Measurements from ENCODE around the gene CRTC3.

The CRTC3 gene

DNA sequence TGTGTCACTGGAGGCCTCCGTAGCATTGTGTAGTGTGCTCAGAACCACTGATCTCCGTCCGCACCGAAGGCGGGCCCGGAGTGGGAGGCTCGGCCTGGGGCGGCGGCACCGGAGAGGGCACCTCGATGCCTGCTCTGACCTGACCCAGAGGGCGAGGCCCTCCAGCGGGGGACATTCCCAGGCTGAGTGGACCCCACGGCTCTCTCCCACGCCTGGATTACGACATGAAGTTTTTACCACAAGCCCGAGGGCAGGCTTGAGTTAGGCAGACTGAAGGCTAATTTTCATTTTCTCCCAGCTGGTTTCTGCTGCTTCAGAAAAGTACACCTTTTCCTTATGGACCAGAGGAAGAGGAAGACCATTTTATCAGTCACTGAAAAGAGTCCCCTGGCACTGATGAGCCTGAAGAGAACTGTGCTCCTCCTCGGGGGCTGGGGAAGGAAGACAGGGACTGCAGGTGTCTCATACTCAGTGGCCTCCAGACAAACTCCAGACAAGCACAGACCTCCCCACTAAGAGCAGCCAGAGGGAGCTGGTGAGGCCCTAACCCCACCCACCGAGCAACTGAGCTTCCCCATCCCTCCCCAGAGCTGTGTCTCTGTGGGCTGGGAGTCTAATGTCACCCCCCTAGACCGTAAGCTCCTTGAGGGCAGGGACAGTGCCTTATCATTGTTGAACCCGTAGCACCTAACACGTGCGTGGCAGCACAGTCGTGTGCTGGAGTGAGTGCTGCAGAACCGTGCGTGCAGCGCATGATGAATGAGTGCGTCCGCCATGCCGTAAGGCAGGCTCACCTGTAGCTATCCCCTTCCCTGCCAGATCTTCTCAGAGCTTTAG lies 113.0 kb downstream of the CRTC3 start:
- TF ChIP-seq ZNF384 (IDR thresholded peaks at IDR 0.05) (no peak), FOXM1 (IDR thresholded peaks at IDR 0.05; ENCODE audit: borderline replicate concordance) (no peak), HDGF (IDR thresholded peaks at IDR 0.05; ENCODE audit: borderline replicate concordance) (no peak), SUZ12 (IDR thresholded peaks at IDR 0.05) (no peak), LEF1 (IDR thresholded peaks at IDR 0.05; ENCODE audit: borderline replicate concordance) (no peak), BHLHE40 (IDR thresholded peaks at IDR 0.05; ENCODE audit: borderline replicate concordance) (no peak), L3MBTL2 (conservative IDR thresholded peaks at IDR 0.05) (no peak), SP1 (IDR thresholded peaks at IDR 0.05) (no peak), FOXK2 (IDR thresholded peaks at IDR 0.05) (no peak), CTBP1 (IDR thresholded peaks at IDR 0.05; ENCODE audit: borderline replicate concordance) (no peak)
- TF ChIP-seq, protein P1, sequence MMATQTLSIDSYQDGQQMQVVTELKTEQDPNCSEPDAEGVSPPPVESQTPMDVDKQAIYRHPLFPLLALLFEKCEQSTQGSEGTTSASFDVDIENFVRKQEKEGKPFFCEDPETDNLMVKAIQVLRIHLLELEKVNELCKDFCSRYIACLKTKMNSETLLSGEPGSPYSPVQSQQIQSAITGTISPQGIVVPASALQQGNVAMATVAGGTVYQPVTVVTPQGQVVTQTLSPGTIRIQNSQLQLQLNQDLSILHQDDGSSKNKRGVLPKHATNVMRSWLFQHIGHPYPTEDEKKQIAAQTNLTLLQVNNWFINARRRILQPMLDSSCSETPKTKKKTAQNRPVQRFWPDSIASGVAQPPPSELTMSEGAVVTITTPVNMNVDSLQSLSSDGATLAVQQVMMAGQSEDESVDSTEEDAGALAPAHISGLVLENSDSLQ (IDR thresholded peaks at IDR 0.05), result no peak
- CTCF ChIA-PET, result interaction anchor here (0.8 to 0.9 kb wide), 2 partner anchors 341 to 390 kb away, joined by 3 to 4 read pairs; no protein-coding TSS in a partner anchor
- POLR2A ChIA-PET, result no interaction called here
- no peak for DNase-seq (ENCODE audit: extremely low spot score)

DNA sequence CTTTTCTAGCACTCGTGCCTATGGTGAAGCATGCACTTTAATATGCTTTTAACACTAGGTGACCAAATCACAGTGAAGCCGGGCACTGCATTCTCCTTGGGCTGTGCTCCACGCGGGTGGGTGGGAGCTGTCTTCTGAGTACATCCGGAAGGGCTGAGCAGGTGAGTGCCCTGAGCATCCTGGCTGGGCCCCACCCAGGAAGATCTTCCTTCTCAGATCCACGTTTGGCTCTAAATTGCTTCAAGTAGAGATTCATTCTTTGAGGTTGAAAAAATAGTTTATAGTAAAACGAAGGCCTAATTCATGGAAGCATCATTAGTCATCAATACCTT lies 113.5 kb downstream of the CRTC3 start:
- POLR2A ChIA-PET, result no interaction called here
- CTCF ChIA-PET, result no interaction called here
- DNase-seq (ENCODE audit: extremely low spot score), result no peak
- TF ChIP-seq SUZ12 (IDR thresholded peaks at IDR 0.05) (no peak), ELF4 (IDR thresholded peaks at IDR 0.05) (no peak), L3MBTL2 (conservative IDR thresholded peaks at IDR 0.05) (no peak), BHLHE40 (IDR thresholded peaks at IDR 0.05; ENCODE audit: borderline replicate concordance) (no peak), CTBP1 (IDR thresholded peaks at IDR 0.05; ENCODE audit: borderline replicate concordance) (no peak), LEF1 (IDR thresholded peaks at IDR 0.05; ENCODE audit: borderline replicate concordance) (no peak)

DNA sequence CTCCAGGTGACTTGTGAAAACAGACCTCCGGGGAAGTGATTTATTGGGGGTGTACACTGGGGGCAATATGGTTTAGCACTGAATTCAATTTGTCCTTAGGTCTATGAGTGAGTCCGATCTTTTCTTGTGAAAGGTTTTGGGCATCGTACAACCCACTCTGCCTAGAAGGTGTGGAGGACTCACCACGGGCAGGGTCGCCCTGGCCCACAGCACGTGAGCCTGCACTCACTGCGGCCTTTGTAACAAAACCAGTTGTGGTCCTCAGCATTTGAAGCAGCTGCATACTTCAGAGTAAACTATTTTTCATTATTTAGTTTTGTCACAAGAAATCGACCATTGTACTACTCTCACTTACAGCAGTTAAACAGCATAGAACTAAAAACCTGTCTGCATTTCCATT lies 114.8 kb downstream of the CRTC3 start:
- CTCF ChIA-PET, result interaction anchor here (1.0 kb wide), 1 partner anchor 163 kb away, joined by 3 read pairs; no protein-coding TSS in a partner anchor
- no peak for TF ChIP-seq LEF1 (IDR thresholded peaks at IDR 0.05; ENCODE audit: borderline replicate concordance)
- no peak for TF ChIP-seq FOXA1 (IDR thresholded peaks at IDR 0.05)
- no peak for TF ChIP-seq NFRKB (IDR thresholded peaks at IDR 0.05)
- no peak for TF ChIP-seq SP1 (IDR thresholded peaks at IDR 0.05)
- TF ChIP-seq HDGF (IDR thresholded peaks at IDR 0.05; ENCODE audit: borderline replicate concordance), result no peak
- TF ChIP-seq FOXM1 (IDR thresholded peaks at IDR 0.05; ENCODE audit: borderline replicate concordance), result no peak
- TF ChIP-seq TARDBP (IDR thresholded peaks at IDR 0.05), result no peak
- no peak for TF ChIP-seq ELF4 (IDR thresholded peaks at IDR 0.05)
- TF ChIP-seq SUZ12 (IDR thresholded peaks at IDR 0.05), result no peak
- TF ChIP-seq, protein P1 (IDR thresholded peaks at IDR 0.05), result no peak
- TF ChIP-seq L3MBTL2 (conservative IDR thresholded peaks at IDR 0.05), result no peak
- TF ChIP-seq FOXK2 (IDR thresholded peaks at IDR 0.05), result no peak
- POLR2A ChIA-PET, result no interaction called here
- DNase-seq (ENCODE audit: extremely low spot score), result no peak

DNA sequence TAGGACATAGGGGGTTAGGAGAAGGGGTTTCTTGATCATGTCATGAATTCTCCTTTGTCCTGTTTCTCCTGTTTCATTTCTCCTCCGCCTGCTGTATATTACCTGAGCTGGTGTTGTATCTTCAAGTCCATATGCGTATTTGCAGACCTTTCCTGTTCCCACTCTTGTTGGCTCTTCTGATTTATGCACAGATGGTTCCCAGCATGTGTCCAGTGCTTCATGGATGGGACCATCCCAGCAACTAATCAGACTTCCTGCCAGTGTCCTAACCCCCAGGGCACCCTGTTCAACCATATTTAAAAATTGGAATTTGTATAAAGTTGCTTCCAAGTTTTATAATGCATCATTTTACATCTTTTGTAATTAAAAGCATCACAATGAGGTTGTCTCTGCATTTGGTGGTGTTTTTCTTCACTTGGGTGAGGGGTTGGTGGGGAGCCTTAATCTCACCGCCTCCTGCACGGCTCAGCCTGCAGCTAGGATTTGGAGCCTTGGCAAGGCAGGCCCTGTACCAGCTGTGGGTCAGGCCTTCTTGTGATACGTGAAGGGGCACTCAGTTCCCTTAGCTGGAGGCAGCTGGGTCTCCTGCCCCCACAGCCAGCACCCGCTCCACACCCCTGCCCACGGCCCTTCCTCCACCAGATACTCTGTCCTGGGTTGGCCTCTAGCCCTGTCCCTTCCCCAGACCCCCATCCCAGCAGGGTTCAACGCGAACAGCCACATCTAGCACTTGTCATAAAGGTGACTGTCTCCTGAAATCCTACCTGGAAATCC lies 115.4 kb downstream of the CRTC3 start:
- TF ChIP-seq SUZ12 (IDR thresholded peaks at IDR 0.05) (no peak), LEF1 (IDR thresholded peaks at IDR 0.05; ENCODE audit: borderline replicate concordance) (no peak), FOXK2 (IDR thresholded peaks at IDR 0.05) (no peak), CTBP1 (IDR thresholded peaks at IDR 0.05; ENCODE audit: borderline replicate concordance) (no peak), TARDBP (IDR thresholded peaks at IDR 0.05) (no peak), SP1 (IDR thresholded peaks at IDR 0.05) (no peak), FOXM1 (IDR thresholded peaks at IDR 0.05; ENCODE audit: borderline replicate concordance) (no peak), ARNT (IDR thresholded peaks at IDR 0.05) (no peak), BHLHE40 (IDR thresholded peaks at IDR 0.05; ENCODE audit: borderline replicate concordance) (no peak), FOXA1 (IDR thresholded peaks at IDR 0.05) (no peak), ZNF384 (IDR thresholded peaks at IDR 0.05) (no peak), NFRKB (IDR thresholded peaks at IDR 0.05) (no peak), ELF4 (IDR thresholded peaks at IDR 0.05) (no peak)
- POLR2A ChIA-PET, result no interaction called here
- DNase-seq (ENCODE audit: extremely low spot score), result no peak
- CTCF ChIA-PET, result interaction anchor here (0.7 to 1.0 kb wide), 2 partner anchors 164 to 241 kb away, joined by 3 to 4 read pairs; no protein-coding TSS in a partner anchor

DNA sequence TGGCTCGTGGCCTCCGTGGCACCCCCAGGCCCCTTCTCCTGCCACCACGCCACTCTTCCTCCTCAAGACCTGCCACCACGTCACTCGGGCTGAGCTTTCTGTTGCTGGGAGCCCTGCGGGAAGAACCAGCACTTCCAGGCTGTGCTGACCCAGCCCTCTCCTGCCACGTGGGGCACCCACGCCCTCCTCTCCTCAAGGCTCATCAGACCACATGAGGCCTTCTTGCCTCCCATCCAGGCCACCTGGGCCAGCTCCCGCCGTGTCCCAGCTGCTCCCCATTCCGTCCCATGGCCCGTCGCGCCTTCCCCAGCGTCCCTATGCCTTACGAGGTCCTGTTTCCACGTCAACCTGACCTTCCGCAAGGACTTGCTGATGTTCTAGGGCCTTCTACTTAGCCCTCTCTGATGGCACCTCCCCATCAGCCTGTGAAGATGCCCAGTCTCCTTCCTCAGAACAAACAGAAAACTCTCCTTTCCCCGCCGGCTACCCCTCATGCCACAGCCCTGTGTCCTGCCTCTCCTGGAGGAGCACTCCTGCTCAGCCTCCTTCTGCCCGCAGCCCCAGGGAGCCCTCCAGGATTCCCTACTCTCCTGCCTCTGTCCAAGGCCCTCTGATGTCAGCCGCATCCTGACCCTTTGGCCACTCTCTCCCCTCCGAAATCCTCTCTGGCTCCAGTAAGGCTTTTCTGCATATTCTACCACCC lies 116.3 kb downstream of the CRTC3 start:
- ChIA-PET POLR2A (no interaction called here), CTCF (interaction anchor here (0.7 kb wide), 1 partner anchor 240 kb away, joined by 4 read pairs; no protein-coding TSS in a partner anchor)
- DNase-seq (ENCODE audit: extremely low spot score), result no peak
- TF ChIP-seq ELF4 (IDR thresholded peaks at IDR 0.05), result no peak
- no peak for TF ChIP-seq FOXA1 (IDR thresholded peaks at IDR 0.05)
- TF ChIP-seq FOXM1 (IDR thresholded peaks at IDR 0.05; ENCODE audit: borderline replicate concordance), result no peak

DNA sequence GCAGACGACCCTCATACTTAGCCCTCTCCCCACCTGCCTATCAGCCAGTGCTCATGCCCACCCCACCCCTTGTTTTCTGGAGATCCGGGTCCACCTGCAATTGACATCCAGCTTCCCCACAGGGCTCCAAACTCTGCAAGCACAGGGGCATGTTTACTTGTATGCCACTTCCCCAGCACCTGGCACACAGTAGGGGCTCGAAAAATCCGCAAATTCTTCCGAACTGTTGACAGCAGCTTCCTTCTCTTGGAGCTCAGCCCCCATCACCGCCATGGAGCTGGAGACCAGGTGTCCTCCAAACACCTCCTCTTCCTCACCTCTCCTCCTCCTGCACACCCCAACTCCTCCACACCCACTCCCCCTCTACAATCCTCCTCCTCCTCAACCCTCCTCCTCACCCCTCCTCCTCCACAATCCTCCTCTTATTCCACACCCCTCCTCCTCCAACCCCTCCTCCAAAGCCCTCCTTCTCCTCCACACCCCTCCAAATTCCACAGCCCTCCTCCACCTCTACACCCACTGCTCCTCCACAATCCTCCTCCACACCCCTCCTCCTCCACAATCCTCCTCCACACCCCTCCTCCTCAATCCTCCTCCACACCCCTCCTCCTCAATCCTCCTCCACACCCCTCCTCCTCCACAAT lies 117.1 kb downstream of the CRTC3 start:
- POLR2A ChIA-PET, result no interaction called here
- no peak for DNase-seq (ENCODE audit: extremely low spot score)
- CTCF ChIA-PET, result no interaction called here
- no peak for TF ChIP-seq ZNF384 (IDR thresholded peaks at IDR 0.05)
- TF ChIP-seq LEF1 (IDR thresholded peaks at IDR 0.05; ENCODE audit: borderline replicate concordance), result no peak
